NCI-H82 treated with DMSO at 0.1 percent for 48 hours (cell line): ENCODE results near the gene FHOD3.
"Not testable (repeated sequence)": the region's sequence is repeated elsewhere in the genome, so short reads cannot be mapped to it uniquely, and the experiment has no call there.

Experiments
- DNase-seq: peaks from one replicate; lab custom pipeline; 2025; ENCODE audit not compliant: unreplicated experiment; lab: John Stamatoyannopoulos, UW

The FHOD3 gene

DNA sequence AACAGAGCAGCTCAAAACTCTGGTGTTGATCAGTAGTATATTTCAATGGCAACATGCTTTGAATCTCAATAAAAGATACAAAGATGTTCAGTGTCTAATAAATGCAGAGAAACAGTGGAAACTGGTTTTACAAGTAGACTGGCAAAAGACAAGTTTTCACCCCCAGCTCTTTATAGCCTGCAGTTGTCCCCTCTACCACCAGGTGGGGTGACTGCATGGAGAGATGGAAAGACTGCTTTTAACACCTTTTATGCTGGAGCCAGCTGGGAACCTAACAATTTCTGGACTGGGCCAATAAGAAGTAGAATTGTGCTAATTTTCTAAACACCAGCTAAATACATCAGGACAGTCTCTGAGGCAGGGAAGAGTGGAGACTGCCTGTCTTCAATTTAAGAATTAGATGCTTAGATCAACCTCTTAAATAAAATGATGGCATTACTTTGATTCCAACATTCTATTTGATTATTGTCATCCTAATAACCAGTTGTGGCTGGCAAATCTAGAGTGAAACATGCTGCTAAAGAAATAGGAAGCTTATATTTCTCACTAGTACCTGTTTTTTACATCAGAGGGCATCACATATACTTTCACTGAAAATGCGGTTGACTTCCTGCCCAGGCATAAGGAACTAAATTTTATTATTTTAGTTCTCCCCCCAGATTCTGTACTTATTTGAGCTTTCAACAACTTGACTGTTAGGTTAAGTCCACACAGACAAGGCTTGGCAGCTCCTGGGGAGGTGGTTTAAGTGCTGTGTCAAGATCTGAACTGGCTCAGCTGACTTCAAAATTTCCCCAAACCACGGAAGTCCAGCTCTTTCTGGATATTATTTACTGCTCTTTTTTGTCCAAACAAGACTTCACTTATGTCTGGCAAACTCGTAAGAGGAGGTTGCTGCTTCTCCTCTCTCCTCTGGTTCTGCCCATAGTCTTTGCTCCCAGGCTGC, 390.8 kb downstream of the FHOD3 start:
- peak; percentile 3 for DNase-seq

DNA sequence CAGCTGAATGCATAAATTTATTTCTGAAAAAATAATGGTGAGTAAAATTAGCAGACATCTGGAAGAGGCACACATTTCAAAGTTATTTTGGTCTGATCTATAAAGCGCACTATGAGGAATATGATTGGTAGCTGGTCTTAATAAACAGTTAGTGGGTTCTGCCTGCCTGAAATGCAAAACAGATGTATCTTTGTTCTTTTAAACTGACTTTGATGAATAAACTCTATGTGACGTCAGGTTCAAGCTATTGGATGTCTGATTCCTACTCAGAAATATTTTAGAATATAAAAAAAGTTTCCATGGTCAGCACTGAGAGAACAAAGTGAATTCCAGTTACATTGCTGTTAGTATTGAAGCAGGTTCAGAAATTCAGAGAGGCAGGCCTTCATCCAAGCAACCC, 394.9 kb downstream of the FHOD3 start:
- no peak for DNase-seq

DNA sequence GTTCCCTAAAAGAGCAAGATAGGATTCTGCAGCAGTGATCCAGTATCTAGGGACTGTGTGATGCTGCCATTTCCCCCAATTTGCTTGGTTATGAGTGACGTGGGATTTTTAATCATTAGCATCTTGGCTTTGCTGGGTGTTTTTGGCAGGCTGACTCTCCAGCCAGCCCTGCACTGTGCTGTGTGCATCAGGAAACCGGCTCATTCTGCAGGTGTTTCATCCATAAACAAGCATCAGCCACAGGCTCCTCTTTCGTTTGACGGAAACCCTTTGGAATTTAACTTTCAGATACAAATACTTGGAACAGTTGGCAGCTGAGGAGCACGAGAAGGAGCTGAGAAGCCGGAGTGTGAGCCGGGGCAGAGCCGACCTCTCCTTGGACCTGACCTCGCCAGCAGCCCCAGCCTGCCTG, 395.4 kb downstream of the FHOD3 start:
- DNase-seq = no peak

DNA sequence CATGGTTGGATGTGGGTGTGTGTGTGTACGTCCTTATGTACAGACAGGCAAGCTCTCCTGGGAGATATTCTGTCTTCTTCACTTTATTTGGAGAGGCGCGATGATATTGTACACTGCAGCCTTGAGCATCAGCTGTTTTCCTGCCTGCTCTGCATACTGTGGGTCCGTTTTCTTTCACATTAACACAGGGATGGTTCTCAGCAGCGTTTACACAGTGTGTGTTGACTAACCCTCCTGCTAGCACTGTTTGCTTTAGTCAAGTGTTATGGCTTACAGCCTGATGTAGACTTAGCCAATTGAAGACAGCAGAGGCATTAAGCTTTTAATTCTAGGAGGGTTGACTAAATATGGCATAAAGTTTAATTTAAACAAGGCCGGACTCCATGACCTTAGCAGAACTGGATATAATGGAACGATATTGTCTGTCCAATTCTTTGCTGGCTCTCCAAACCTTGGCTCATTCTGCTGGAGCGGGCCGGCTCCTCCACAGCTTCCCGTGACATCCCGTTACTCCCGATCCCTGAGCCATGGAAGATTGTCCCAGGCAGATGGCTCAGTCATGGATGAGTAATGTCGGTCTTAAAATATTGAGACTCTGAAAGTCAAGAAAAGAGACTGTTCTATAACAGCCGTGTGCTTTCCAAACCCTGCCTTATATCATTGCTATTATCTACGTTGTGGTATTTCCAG, 396.6 kb downstream of the FHOD3 start:
- no peak for DNase-seq

DNA sequence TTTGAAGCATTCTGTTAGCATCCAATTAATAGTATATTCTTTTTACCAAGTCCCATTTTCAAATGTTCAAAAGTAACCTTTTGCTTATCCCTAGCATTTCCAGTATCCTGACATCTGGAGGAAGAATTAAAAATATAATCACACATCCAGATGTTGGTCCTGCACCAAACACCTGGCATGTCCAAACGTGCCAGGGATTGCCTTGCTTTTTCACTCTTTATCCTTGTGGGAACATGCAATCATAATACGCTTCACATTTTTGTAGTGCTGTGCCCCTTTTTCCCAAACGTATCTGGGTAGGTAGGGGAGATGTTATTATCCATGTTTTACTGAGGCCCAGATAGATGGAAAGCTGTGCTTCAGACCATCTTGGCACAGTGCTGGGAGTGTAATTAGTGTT, 398.3 kb downstream of the FHOD3 start:
- no peak for DNase-seq

DNA sequence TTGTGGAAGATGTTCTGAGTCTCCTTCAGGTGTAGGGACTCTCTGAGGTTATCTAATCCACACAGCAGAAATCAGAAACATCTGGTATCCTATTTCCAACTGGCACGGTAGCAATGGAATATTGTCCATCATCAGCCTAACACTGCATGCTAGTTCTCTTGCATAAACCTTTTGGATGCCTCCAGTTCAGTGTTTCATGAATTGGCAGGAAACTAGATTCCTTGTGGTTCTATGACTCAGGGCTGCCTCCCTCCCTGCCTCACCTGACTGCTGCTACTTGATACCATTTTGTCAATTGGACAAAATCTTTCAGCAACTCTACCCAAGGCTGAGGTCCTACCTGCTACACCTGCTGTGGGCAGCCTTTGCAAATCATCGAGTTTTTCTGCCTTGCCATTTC, 400.4 kb downstream of the FHOD3 start:
- no peak for DNase-seq

DNA sequence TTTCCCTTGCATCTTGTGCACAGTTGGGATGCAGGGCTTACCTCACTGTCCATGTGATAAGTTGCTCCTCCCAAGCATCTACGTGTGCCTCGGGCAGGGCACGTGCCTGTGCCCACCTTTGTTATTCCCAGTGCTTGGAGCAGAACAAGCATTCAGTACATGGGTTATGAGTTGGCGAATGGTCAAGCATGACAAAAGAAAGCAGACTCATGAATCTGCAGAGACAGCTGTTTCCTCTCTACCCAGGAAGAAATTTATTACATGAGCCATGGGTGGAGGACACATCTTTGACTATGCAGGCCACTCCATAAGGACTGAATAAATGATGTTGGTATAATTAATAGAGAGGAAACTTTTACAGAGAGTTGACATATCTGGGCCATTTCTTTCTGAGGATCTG, 403.4 kb downstream of the FHOD3 start:
- DNase-seq = no peak

DNA sequence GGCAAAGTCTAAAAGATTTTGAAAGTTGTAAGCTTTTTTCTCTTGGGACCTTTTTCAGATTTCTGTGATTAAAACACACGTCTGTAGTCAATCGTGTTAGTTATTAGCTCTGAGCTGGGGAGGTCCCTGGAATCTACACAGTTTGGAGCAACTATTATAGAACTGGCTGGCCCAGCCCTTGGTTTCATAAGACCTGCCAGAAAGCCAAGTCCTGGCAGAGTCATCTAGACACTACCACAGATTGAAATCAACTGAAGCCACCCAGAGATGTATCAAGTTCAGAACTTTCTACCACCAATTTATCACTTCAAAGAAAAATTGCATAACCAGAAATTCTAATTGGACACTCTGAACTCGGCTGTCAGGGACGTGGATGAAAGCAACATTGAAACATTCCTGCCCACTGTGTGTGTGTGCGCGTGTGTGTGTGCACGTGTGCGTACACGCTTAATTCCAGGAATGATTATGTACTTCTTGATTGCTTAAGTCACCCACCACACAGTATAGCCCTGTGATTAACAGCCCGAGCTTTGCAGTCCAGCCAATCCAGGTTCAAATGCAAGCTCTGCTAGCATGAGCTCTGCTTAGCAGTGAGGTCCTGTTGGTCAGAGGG, 405.0 kb downstream of the FHOD3 start:
- no peak for DNase-seq

DNA sequence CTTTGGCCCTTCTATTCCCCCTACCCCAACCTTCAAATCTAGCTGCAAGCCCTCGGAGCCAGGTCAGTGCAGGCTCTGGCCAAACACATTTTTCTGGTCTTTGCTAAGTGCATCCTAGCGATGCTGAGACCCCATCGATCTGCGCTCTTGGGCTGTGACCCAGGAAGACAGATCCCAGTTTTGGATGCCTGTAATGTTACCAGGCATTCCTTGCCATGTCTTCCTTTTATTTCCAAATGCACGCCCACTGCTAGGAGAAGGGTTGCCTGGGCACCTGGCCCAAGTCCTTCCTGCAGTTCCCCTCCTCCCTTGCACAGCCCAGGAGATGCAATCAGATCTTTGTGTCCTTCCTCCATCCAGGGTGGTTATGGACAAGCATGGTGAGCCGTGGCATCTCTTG, 406.6 kb downstream of the FHOD3 start:
- no peak for DNase-seq

DNA sequence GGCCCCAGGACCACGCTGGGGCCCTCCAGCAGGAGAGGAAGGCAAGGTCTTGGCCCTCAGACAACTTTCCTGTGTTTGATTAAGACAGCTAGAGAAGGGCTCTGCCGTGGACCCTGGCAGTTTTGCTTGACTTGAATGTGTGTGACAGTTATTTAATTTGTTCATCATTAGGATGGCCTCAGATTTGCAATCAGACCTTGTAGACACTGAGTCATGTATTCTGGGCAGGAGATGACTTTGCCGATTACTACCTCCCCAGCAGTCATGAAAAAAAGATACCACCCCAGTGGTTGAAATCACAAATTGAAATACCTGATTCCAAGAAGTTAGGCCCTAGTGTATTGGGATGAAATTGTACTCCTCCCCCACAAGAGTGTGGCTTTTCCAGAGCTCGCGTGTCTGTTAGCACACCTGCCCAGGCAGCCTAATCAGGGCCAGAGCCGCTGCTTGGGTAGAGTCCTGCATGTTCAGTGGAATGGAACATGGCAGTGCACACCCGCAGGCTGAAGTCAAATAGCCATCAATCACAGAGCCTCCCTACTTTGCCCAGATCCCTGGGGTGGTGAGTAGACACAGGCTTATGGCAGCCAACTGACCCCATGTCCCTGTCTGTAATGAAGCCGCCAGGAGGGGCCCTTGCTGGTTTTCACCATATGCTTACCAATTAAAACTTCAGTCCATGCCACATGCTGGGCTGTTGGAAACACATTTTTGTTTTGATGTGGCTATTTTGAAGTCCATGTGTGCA, 408.8 kb downstream of the FHOD3 start:
- DNase-seq = no peak

DNA sequence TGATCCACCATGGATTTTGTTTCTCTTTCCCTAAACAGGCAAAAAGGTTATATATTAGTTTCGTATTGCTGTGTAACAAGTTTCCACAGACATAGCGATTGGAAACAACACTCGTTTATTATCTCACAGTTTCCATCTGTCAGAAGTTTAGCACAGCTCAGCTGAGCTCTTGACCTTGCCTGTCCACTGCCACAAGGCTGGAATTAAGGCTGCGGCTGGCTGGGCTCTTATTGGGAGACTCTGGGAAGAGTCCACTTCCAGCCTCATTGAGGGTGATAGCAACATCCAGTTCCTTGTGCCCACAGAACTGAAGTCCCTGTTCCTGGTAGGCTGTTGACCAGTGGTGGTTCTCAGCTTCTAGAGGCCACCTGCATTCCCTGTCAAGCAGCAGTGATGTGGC, 410.9 kb downstream of the FHOD3 start:
- no peak for DNase-seq

DNA sequence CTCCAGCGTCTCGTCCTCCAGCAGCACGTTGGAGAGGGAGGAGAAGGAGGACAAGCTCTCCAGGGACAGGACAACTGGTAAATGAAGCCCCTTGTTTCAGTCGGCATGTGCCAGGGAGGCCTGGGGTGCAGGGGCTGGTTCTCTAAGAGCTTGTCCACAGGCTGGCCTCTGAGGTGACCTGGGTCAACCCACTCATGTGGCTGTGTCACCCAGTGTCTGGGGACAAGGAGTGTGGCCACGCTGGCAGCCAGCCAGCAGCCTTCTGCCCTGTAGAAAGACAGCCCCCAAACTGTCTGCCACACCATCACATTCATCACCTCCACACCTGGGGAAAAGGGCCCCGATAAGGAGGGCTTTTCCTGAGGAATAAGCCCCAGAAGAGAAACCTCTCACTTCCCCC, 411.8 kb downstream of the FHOD3 start:
- no peak for DNase-seq

DNA sequence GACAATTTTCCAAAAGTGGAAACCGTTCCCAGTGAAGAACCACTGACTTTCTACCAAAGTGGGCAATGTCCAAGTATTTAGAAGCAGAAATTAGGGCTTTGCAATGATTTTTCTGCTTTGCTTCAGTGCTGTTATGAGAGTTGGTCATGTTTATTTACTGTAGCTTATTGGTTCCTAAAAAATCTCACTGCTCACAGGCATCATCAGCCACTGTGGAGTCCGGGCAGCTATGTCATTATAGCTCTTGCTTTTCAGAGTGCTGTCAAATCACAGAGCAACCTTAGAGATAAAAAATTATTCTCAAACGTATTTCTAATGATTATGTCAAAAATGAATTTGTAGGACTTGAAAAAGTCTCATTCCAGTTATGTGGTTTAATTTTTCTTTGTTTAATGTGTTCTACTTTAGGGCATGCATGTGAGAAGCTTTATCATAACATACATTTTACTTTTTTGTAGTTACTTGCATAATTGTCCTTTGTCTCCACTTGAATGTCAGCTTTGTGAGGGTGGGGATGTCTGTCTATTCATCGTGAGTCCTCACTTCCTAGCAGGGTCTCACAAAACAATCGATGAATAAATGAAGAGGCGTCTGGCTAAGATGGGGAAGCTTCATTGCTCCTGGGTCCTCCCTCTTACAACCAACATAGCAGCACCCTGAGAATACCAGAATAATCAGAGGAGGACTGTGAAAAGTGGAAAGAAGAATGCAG, 413.7 kb downstream of the FHOD3 start:
- no peak for DNase-seq

DNA sequence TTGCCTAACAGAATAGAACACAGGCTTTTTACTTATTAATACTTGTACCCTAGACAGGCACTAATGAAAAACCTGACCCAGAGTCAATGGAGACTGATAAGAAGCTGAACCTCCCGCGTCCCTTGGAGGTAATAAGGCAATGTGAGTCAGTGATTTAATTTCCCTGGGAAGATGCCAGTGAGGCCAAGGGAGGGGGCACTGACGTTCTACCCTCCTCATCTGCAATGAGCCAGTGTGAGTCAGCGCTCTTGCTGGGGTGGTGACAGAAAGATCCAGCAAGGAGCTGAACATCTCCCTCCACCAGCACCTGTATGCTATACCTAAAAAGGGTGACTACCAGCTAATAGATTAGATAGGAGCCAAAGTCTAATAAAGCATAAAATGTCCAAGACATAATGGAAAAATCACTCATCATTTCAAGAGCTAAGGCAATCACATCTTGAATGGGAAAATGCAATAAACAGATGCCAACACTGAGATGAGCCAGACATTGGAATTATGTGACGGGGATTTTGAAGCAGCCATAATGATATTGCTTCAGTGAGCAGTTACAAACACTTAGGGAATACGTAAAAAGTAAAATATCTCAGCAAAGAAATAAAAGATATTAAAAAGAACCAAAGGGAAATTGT, 414.4 kb downstream of the FHOD3 start:
- DNase-seq = no peak

DNA sequence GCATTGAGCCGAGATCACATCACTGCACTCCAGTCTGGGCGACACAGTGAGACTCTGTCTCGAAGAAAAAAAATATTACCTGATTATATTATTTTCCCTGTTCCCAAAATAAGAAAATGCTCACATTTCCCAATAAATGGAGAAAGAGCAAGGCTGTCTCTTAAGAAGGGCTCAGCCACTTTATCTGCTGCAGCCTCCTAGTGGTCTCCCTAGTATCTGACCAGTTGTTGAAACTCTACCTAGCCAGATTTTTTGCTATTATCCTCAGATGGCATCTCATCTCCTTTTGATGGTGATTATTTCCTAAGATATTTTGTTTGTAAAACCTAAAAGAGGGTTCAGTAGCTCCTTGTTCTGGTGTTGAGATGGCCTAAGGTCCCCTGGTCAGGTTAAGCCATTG, 417.0 kb downstream of the FHOD3 start:
- no peak for DNase-seq

DNA sequence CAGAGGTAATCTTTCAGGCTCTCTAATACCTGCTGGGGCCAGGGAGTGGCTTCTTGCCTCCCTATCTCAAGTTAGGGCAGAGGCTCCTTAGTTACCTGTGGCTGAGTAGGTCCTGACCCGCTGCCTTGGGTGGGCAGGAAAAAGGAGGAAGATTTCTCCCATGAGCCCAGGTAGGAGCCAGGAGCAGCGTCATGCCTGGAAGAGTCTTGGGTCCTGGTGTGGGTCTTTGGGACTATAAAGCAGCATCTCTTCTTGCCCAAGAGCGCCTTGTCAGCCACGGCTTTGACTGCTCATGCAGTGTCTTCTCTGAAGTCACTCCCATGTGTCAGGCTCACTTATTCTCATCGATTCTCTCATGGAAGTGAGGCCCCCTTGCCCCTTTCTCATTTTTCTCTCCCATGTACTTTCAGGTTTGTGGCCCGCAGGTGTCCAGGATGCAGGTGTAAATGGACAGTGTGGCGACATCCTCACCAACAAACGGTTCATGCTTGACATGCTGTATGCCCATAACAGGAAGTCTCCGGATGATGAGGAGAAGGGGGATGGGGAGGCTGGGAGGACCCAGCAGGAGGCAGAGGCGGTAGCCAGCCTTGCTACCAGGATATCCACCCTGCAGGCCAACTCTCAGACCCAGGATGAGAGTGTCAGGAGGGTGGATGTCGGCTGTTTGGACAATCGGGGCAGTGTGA, 420.1 kb downstream of the FHOD3 start:
- no peak for DNase-seq

DNA sequence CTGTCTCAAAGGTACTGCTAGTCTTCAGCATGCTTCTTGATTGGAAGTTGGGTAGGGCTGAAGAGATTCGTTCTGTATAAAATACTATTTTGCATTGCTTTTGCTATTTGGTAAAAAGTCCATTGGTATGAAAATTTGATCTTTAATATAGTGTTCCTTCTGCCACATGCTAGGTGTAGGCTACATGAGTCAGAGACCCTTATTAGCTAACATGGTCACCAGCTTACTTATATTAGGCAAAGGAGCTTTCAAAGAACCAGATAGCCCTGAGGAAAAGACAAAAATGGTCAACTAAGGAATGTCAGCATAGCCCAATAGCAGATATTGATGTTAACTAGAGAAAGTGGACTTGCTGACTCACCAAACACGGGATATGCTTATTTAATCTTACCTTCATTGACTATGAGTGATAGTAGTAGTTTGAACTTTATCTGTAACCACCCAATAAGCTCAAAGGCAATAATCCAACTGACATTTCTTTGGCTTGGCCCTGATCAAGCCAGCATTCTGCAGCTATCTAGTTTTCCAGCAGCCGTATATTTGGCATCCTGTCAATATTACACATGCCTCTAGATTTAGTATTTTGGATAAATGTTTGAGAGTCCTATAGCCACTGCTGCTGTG, 421.3 kb downstream of the FHOD3 start:
- DNase-seq = no peak

DNA sequence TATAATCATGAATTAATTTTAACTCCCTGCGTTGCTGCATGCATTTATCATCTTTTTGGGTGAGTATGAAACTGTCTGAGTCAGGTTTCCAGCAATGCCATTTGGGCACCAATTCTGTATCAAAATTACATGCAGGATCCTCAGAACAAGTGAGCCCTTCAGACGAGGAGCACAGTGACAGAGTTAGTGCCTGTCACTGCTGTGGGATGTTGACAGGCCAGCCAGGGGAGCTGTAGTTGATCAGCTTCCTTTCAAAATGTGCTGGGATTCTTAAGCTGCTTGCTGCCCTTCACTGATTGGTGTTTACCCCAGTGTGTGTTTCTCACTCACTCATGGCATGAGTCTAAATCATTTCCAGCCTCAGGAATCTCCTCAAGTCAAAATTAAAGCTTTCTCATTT, 422.1 kb downstream of the FHOD3 start:
- no peak for DNase-seq

DNA sequence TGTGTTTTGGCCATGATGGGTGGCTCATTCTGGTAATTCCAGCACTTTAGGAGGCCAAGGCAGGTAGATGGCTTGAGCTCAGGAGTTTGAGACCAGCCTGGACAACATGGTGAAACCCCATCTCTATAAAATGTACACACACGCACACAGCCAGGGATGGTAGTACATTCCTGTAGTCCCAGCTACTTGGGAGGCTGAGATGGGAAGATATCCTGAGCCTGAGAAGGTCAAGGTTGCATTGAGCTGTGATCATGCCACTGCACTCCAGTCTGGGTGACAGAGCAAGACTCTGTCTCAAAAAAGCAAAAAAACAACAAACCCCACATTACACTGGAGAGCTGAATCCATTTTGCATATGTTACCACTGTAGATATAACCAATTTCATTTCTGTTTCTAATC, 423.8 kb downstream of the FHOD3 start:
- DNase-seq = not testable (repeated sequence)
